HepG2 (cell line): ENCODE data around the gene RNASE12. TPM values are rescaled to one million over a fixed set of nuclear protein-coding genes. Genes with fewer than 3 reads are reported as not detected.
A peak's percentile ranks its signal among the peaks of the same experiment; 100 is the strongest.

Source experiments
- ATAC-seq: fragments of 200-7000 bp; cut with Tn5 transposase; 3 replicates; pipeline ENCODE4 v1.9.1; 2020; ENCODE audit warnings: mild to moderate bottlenecking, moderate library complexity
- BruUV-seq: library from RNA; stranded (reverse); fragments of 400-500 nt; replicated peaks from 2 replicates; lab custom pipeline; 2021; lab: Mats Ljungman, UMichigan
- CTCF ChIA-PET: fragments of 300-600 bp; formaldehyde crosslinking; extraction: SDS; loops from one replicate; lab custom pipeline; 2021; ENCODE audit warnings: low total read pairs, inconsistent platforms, low intra/inter-chr PET ratio; lab: Yijun Ruan, JAX
- POLR2A ChIA-PET: fragments of 350-600 bp; sonication (Branson Sonifier 250); formaldehyde crosslinking; loops from one replicate; lab custom pipeline; 2020; ENCODE audit warnings: antibody characterized with exemption, inconsistent platforms; lab: Yijun Ruan, JAX
- DNase-seq: peaks from one replicate; pipeline ENCODE4 v3.0.0-alpha.2; 2015; ENCODE audit warnings: low spot score
- FAIRE-seq: peaks from 3 replicates; lab custom pipeline; 2011; peaks lifted over from hg19 to GRCh38; lab: Jason Lieb, UNC
- H2AFZ ChIP-seq: one replicate; pipeline ENCODE4 v1.6.1; 2011; ENCODE audit warnings: low read length, inconsistent platforms
- H3K27ac ChIP-seq: fragments of 300-600 bp; 3 replicates; pipeline ENCODE4 v1.8.0; 2011; ENCODE audit warnings: mixed run types, mild to moderate bottlenecking, mixed read lengths, low read length, inconsistent platforms; ENCODE audit not compliant: insufficient read depth; ENCODE audit errors: extremely low read length
- H3K27me3 ChIP-seq, 2 experiments: fragments of 200-600 bp in 1 of 2; 2 replicates in 1 of 2; 3 replicates in 1 of 2; pipeline versions ENCODE4 v1.6.0 to v1.8.0; 2011; ENCODE audit warnings: low read length in 2 of 2, mild to moderate bottlenecking in 2 of 2, moderate library complexity in 2 of 2, inconsistent platforms in 1 of 2; ENCODE audit not compliant: insufficient read depth in 2 of 2, control insufficient read depth in 1 of 2
- H3K36me3 ChIP-seq, 2 experiments: fragments of 200-600 bp in 1 of 2; replicated peaks in 1 of 2; 2 replicates in 1 of 2; 3 replicates in 1 of 2; pipeline versions ENCODE4 v1.5.1 to v1.8.0; 2011; ENCODE audit warnings: low read length in 2 of 2, inconsistent platforms in 1 of 2; ENCODE audit not compliant: insufficient read depth in 2 of 2, control insufficient read depth in 1 of 2
- H3K4me1 ChIP-seq: 2 replicates; pipeline ENCODE4 v1.5.1; 2012; ENCODE audit warnings: low read length, inconsistent platforms; ENCODE audit not compliant: insufficient read depth
- H3K4me2 ChIP-seq: 2 replicates; pipeline ENCODE4 v1.6.0; 2011; ENCODE audit warnings: low read depth, low read length, inconsistent platforms
- H3K4me3 ChIP-seq, 3 experiments: fragments of 200-600 bp in 1 of 3; sonication (generic), shearing (Covaris generic) in 1 of 3; replicated peaks in 1 of 3; 2 replicates each; pipeline ENCODE4 v1.5.1; 2011 to 2016; ENCODE audit warnings: low read length in 3 of 3, inconsistent platforms in 2 of 3, low read depth in 2 of 3, mild to moderate bottlenecking in 2 of 3, control low read depth in 1 of 3, mixed read lengths in 1 of 3; ENCODE audit not compliant: insufficient read depth in 1 of 3
- H3K79me2 ChIP-seq: one replicate; pipeline ENCODE4 v1.6.1; 2011; ENCODE audit warnings: low read length, inconsistent platforms; ENCODE audit not compliant: insufficient read depth
- H3K9ac ChIP-seq: 2 replicates; pipeline ENCODE4 v1.6.0; 2011; ENCODE audit warnings: mild to moderate bottlenecking, low read depth, low read length, inconsistent platforms; ENCODE audit not compliant: insufficient read depth
- H3K9me3 ChIP-seq: 2 replicates; pipeline ENCODE4 v1.5.1; 2012; ENCODE audit warnings: mild to moderate bottlenecking, low read length
- H4K20me1 ChIP-seq: 2 replicates; pipeline ENCODE4 v1.6.0; 2011; ENCODE audit warnings: inconsistent platforms, mild to moderate bottlenecking, low read length, moderate library complexity; ENCODE audit not compliant: insufficient read depth
- ATM ChIP-seq: fragments of 450-650 bp; IDR thresholded peaks from 2 replicates; pipeline ENCODE4 v1.7.1; 2017; ENCODE audit warnings: mild to moderate bottlenecking, borderline replicate concordance
- GPN1 ChIP-seq: sonication (generic); formaldehyde crosslinking; IDR thresholded peaks from 2 replicates; pipeline ENCODE4 v1.5.1; 2020; ENCODE audit warnings: missing genetic modification reagents, borderline replicate concordance
- HMGXB4 ChIP-seq, 2 experiments: sonication (generic) in 1 of 2; formaldehyde crosslinking in 1 of 2; IDR thresholded peaks; 2 replicates each; pipeline versions ENCODE4 v1.4.0 to v1.6.1; 2018 to 2020; ENCODE audit warnings: missing genetic modification reagents in 2 of 2, borderline replicate concordance in 1 of 2, low read depth in 1 of 2, mild to moderate bottlenecking in 1 of 2, missing biosample characterization in 1 of 2
- KAT7 ChIP-seq: IDR thresholded peaks from 2 replicates; pipeline ENCODE4 v1.6.1; 2018; ENCODE audit warnings: borderline replicate concordance, missing compliant biosample characterization
- MAFK ChIP-seq, 2 experiments: IDR thresholded peaks in 1 of 2; conservative IDR thresholded peaks in 1 of 2; 2 replicates each; pipeline ENCODE4 v1.6.1; 2011; ENCODE audit warnings: improper control_type of control experiment in 2 of 2, low read length in 2 of 2
- NR2C2 ChIP-seq: sonication (generic); formaldehyde crosslinking; IDR thresholded peaks from 2 replicates; pipeline ENCODE4 v1.4.0; 2020; ENCODE audit warnings: missing genetic modification reagents, mild to moderate bottlenecking, moderate library complexity, borderline replicate concordance
- SNAI1 ChIP-seq: sonication (generic); formaldehyde crosslinking; IDR thresholded peaks from 2 replicates; pipeline ENCODE4 v1.5.0; 2020; ENCODE audit warnings: mild to moderate bottlenecking, missing genetic modification reagents, borderline replicate concordance
- SOX5 ChIP-seq: IDR thresholded peaks from 2 replicates; pipeline ENCODE4 v1.6.1; 2016; ENCODE audit warnings: borderline replicate concordance
- YY1 ChIP-seq: IDR thresholded peaks from 2 replicates; pipeline ENCODE4 v1.6.1; 2011; ENCODE audit warnings: low read length, low read depth, moderate library complexity, mild to moderate bottlenecking; ENCODE audit not compliant: insufficient read depth, insufficient replicate concordance
- ZBTB20 ChIP-seq: sonication (generic); formaldehyde crosslinking; IDR thresholded peaks from 2 replicates; pipeline ENCODE4 v1.8.1; 2023; ENCODE audit warnings: missing genetic modification reagents, low read depth, mild to moderate bottlenecking, borderline replicate concordance
- ZKSCAN1 ChIP-seq: fragments of 150-350 bp; IDR thresholded peaks from 2 replicates; pipeline ENCODE4 v1.6.1; 2014; ENCODE audit warnings: low read length
- ZNF782 ChIP-seq: sonication (generic); formaldehyde crosslinking; IDR thresholded peaks from 2 replicates; pipeline ENCODE4 v1.4.0; 2020; ENCODE audit warnings: missing genetic modification reagents, mild to moderate bottlenecking, borderline replicate concordance
- ZSCAN20 ChIP-seq: sonication (generic); formaldehyde crosslinking; IDR thresholded peaks from 2 replicates; pipeline ENCODE4 v1.4.0; 2020; ENCODE audit warnings: missing genetic modification reagents, mild to moderate bottlenecking, borderline replicate concordance
- ZSCAN21 ChIP-seq: sonication (generic); formaldehyde crosslinking; IDR thresholded peaks from 2 replicates; pipeline ENCODE4 v1.8.0; 2022; ENCODE audit warnings: mild to moderate bottlenecking, missing genetic modification reagents, moderate library complexity, borderline replicate concordance
- WGBS: methylation state at CpG from one replicate; pipeline ENCODE4 v1.1.6; 2017; ENCODE audit warnings: low lambda C conversion rate; 5-methylcytosine and 5-hydroxymethylcytosine counted together
- in situ Hi-C: cut with HindIII; loops from 2 replicates; pipeline ENCODE4 v1.10.0; 2017; ENCODE audit warnings: low pct_unique_long_range_greater_than_20kb; ENCODE audit not compliant: extremely low pct_ligation_motif_present
- intact Hi-C: fragments of 100-400 bp; cut with micrococcal nuclease; formaldehyde crosslinking; loops from one replicate; pipeline ENCODE4 v1.10.0; 2022; ENCODE audit not compliant: unreplicated experiment
- polyA plus RNA-seq, 8 experiments: library from polyadenylated mRNA; depleted of rRNA in 3 of 8; stranded (reverse) in 7 of 8; unstranded in 1 of 8; fragments of >200 nt; fragmentation: Illumina TruSeq in 4 of 8; extraction: Trizol in 4 of 8; gene quantifications; 2 replicates each; pipeline versions ENCODE4 v1.2.1 to v1.2.3, GENCODE V29; 2011 to 2016; ENCODE audit warnings: low read depth in 4 of 8, missing spikeins in 1 of 8, mixed read lengths in 1 of 8; ENCODE audit not compliant: insufficient read depth in 1 of 8
- total RNA-seq, 5 experiments: library from RNA; depleted of rRNA; stranded (reverse); fragments of >200 nt; fragmentation: Illumina TruSeq; extraction: Trizol; gene quantifications; 2 replicates each; pipeline ENCODE4 v1.2.3, GENCODE V29; 2016; ENCODE audit warnings: low read depth in 1 of 5
- TF ChIP-seq, protein P1 (sequence below): sonication (generic); formaldehyde crosslinking; IDR thresholded peaks from 2 replicates; pipeline ENCODE4 v1.8.0; 2022; ENCODE audit warnings: missing genetic modification reagents, mild to moderate bottlenecking, moderate library complexity, borderline replicate concordance
- TF ChIP-seq, protein P2 (sequence below): sonication (generic); formaldehyde crosslinking; conservative IDR thresholded peaks from 2 replicates; pipeline ENCODE4 v1.5.0; 2020; ENCODE audit warnings: missing genetic modification reagents

The RNASE12 gene
- total and polyA plus RNA-seq, 2 of the 13 experiments (the other 11 are each of a cell fraction or from before 2014, with no cell fraction given): not detected

- in situ Hi-C loops (loop anchor here (5.0 kb wide), 1 partner anchor 52 kb away; the partner anchor contains the start of gene RNASE4), intact Hi-C loops (loop anchor here (1.0 to 2.0 kb wide), 2 partner anchors 34 to 61 kb away; no protein-coding TSS in a partner anchor)
- Histone ChIP-seq H3K79me2 (no peaks in the 10 kb centered on the region), H3K4me1 (peaks cover 56% of the 10 kb centered on the region), H3K4me3 (peak overlapping the region; percentile 69 to 78 (median 77)), H3K27ac (peak overlapping the region; percentile 45), H4K20me1 (no peaks in the 10 kb centered on the region), H3K27me3 (no peaks in the 10 kb centered on the region; a peak in 1 of 5 replicates), H2AFZ (peak overlapping the region; percentile 81), H3K4me2 (peak overlapping the region; percentile 78), H3K9ac (peak overlapping the region; percentile 74), H3K36me3 (no peaks in the 10 kb centered on the region), H3K9me3 (no peaks in the 10 kb centered on the region)
- no TSS peak for BruUV-seq
- DNase-seq (peak; percentile 81), FAIRE-seq (peak; percentile 77), ATAC-seq (peak; percentile 42)
- 1% methylated on average over 23 of the region's 23 CpGs for WGBS
- POLR2A ChIA-PET: interaction anchor here (0.7 to 3.3 kb wide), 12 partner anchors 14 to 287 kb away, joined by 3 to 99 read pairs (median 6); partner anchors contain the start of genes ANG, PARP2 and RNASE4
- CTCF ChIA-PET: interaction anchor here (2.0 kb wide), 1 partner anchor 21 kb away, joined by 7 read pairs; no protein-coding TSS in a partner anchor
- TF ChIP-seq SOX5 (CRISPR knock-in tag) (peak; percentile 19; the same call in 1 of the 2 replicates), KAT7 (CRISPR knock-in tag) (no peak), ATM (no peak), SNAI1 (CRISPR knock-in tag) (peak; percentile 76; the same call in 1 of the 2 replicates), HMGXB4 (CRISPR knock-in tag; IDR thresholded peaks at IDR 0.05; ENCODE audit: borderline replicate concordance in 1 of 2, low read depth in 1 of 2) (peak; percentile 96 to 99), ZKSCAN1 (peak; percentile 16; the same call in 1 of the 2 replicates), MAFK (conservative IDR thresholded peaks at IDR 0.05 in 1 of 2, IDR thresholded peaks at IDR 0.05 in 1 of 2; ENCODE audit: low read length in 2 of 2) (no peak), ZNF782 (peak; percentile 48; the same call in 1 of the 2 replicates), GPN1 (CRISPR knock-in tag) (no peak), ZSCAN20 (no peak; the same call in 1 of the 2 replicates), ZSCAN21 (peak; percentile 45; the same call in 1 of the 2 replicates), ZBTB20 (no peak), NR2C2 (no peak; the same call in 1 of the 2 replicates), YY1 (peak; percentile 7)
- TF ChIP-seq, protein P1, sequence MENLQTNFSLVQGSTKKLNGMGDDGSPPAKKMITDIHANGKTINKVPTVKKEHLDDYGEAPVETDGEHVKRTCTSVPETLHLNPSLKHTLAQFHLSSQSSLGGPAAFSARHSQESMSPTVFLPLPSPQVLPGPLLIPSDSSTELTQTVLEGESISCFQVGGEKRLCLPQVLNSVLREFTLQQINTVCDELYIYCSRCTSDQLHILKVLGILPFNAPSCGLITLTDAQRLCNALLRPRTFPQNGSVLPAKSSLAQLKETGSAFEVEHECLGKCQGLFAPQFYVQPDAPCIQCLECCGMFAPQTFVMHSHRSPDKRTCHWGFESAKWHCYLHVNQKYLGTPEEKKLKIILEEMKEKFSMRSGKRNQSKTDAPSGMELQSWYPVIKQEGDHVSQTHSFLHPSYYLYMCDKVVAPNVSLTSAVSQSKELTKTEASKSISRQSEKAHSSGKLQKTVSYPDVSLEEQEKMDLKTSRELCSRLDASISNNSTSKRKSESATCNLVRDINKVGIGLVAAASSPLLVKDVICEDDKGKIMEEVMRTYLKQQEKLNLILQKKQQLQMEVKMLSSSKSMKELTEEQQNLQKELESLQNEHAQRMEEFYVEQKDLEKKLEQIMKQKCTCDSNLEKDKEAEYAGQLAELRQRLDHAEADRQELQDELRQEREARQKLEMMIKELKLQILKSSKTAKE (CRISPR knock-in tag): no peak
- TF ChIP-seq, protein P2, sequence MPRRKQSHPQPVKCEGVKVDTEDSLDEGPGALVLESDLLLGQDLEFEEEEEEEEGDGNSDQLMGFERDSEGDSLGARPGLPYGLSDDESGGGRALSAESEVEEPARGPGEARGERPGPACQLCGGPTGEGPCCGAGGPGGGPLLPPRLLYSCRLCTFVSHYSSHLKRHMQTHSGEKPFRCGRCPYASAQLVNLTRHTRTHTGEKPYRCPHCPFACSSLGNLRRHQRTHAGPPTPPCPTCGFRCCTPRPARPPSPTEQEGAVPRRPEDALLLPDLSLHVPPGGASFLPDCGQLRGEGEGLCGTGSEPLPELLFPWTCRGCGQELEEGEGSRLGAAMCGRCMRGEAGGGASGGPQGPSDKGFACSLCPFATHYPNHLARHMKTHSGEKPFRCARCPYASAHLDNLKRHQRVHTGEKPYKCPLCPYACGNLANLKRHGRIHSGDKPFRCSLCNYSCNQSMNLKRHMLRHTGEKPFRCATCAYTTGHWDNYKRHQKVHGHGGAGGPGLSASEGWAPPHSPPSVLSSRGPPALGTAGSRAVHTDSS (CRISPR knock-in tag): no peak
These were observed 39.3 kb upstream of the RNASE12 start for GRCh38 chr14:20630340-20631022.
